Right lobe of liver (tissue), 4 donors: ENCODE measurements around the gene ABCB10.

Source experiments
- CTCF ChIP-seq, 4 donors: fragments of 200-600 bp in 3 of 4; fragments of 450-650 bp in 1 of 4; IDR thresholded peaks; one replicate each; pipeline versions ENCODE4 v1.5.1 to v1.8.0; 2016 to 2022; ENCODE audit warnings: antibody characterized with exemption in 4 of 4, mild to moderate bottlenecking in 2 of 4
- POLR2A ChIP-seq: fragments of 450-650 bp; IDR thresholded peaks from one replicate; pipeline ENCODE4 v1.6.1; 2017; ENCODE audit warnings: antibody characterized with exemption, mild to moderate bottlenecking
- donor health status: DM: no; HTN: no; CAD: no.
- donor health status: DM: no; HTN: no; CAD: no.
- donor health status: DM: no; HTN: yes; CAD: no.

GRCh38 chr1:229539863-229540506, 18.5 kb downstream of the ABCB10 start:
- TF ChIP-seq CTCF (IDR thresholded peaks at IDR 0.05) = no peak
- no peak for TF ChIP-seq POLR2A
